Measurements from ENCODE around the gene CTNNBIP1.
"Not testable (repeated sequence)": the region's sequence is repeated elsewhere in the genome, so short reads cannot be mapped to it uniquely, and the experiment has no call there.

Gene CTNNBIP1

GRCh38 chr1:9814619-9815018 lies 95.5 kb downstream of the CTNNBIP1 start:
- H3K4me1 Mint-ChIP-seq (ENCODE audit: low read depth), result peaks cover 26% of the 10 kb centered on the region
- H3K27ac Mint-ChIP-seq, result no peak overlapping the region
- no peak for DNase-seq
- no peak overlapping the region for H3K4me3 Mint-ChIP-seq
- H3K9me3 Mint-ChIP-seq, result no peaks in the 10 kb centered on the region
- H3K36me3 Mint-ChIP-seq (ENCODE audit: low read depth), result no peaks in the 10 kb centered on the region
- no peaks in the 10 kb centered on the region for H3K27me3 Mint-ChIP-seq

GRCh38 chr1:9811239-9811966 lies 98.7 kb downstream of the CTNNBIP1 start:
- Mint-ChIP-seq H3K9me3 (no peaks in the 10 kb centered on the region), H3K27ac (no peak overlapping the region), H3K4me1 (ENCODE audit: low read depth) (peaks cover 46% of the 10 kb centered on the region), H3K4me3 (no peak overlapping the region), H3K27me3 (no peaks in the 10 kb centered on the region), H3K36me3 (ENCODE audit: low read depth) (no peaks in the 10 kb centered on the region)
- no peak for DNase-seq

DNA sequence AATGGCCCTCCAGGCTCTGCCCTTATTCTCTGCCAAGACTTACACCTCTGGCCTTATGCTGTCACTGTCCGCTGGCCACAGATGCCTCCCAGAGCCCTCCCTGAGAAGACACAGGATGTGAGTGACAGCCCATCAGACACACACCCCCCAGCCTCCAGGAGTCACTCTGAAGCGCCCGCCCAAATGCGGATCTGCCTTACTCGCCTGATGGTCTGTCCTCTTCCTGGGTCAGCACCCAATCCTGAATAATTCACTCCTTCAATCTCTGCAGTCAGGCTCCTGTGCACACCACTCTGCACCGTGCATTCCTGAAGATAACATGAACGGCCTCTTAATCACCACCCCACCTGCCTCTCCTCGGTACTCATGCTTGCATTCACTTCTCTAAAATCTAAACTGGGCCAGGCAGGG lies 101.0 kb downstream of the CTNNBIP1 start:
- no peak for DNase-seq
- Mint-ChIP-seq H3K27ac (peak overlapping the region; percentile 12), H3K27me3 (no peaks in the 10 kb centered on the region), H3K9me3 (no peaks in the 10 kb centered on the region), H3K36me3 (ENCODE audit: low read depth) (peaks cover 2% of the 10 kb centered on the region), H3K4me1 (ENCODE audit: low read depth) (peaks cover 47% of the 10 kb centered on the region), H3K4me3 (no peak overlapping the region)

DNA sequence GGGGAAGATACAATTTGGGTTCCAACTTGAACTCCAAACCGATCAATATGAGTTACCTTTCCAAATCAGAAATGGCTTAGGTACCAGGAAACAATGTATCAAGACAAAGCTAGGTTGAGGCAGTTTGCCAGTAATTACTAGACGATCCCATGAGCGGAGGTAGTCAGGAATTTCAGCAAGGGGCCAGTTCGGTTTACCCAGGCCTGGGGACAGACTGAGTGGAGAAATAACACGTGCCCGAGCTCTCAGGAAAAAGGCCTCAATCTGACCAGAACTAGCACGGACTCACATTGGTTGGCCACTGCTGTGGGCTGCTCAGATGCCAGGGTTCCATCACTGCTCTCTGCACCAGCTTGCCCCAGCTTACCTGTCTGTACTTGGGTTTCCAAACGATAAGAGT lies 101.6 kb downstream of the CTNNBIP1 start:
- Mint-ChIP-seq H3K27me3 (no peaks in the 10 kb centered on the region), H3K36me3 (ENCODE audit: low read depth) (peaks cover 2% of the 10 kb centered on the region), H3K4me3 (no peak overlapping the region), H3K4me1 (ENCODE audit: low read depth) (peaks cover 47% of the 10 kb centered on the region), H3K9me3 (no peaks in the 10 kb centered on the region), H3K27ac (no peak overlapping the region)
- no peak for DNase-seq

DNA sequence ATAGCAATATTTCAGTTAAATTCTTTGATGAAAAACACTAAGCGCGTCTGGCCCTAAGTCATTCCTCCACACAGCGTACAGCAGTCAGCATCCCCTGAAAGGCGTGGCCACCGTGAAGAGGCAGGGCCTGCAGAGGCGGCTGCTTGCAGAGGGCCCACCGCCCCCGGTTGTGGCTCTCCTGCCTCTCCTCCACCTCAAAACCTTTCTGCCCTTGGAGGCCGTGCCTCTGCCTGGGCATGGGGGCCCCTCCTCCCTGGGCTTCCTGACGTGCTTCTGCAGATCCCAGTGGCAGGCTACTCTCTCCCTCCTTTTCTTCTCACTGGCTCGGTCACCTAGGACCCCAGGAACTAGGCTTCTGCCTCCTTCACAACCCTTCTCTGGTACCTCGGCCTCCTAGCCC lies 102.5 kb downstream of the CTNNBIP1 start:
- Mint-ChIP-seq H3K27me3 (no peaks in the 10 kb centered on the region), H3K4me3 (no peak overlapping the region), H3K36me3 (ENCODE audit: low read depth) (peaks cover 2% of the 10 kb centered on the region), H3K4me1 (ENCODE audit: low read depth) (peaks cover 52% of the 10 kb centered on the region), H3K27ac (peak overlapping the region; percentile 32), H3K9me3 (no peaks in the 10 kb centered on the region)
- peak; percentile 29 for DNase-seq

GRCh38 chr1:9805972-9806371 lies 104.1 kb downstream of the CTNNBIP1 start:
- H3K4me1 Mint-ChIP-seq (ENCODE audit: low read depth), result peaks cover 57% of the 10 kb centered on the region
- not testable (repeated sequence) for H3K36me3 Mint-ChIP-seq (ENCODE audit: low read depth)

DNA sequence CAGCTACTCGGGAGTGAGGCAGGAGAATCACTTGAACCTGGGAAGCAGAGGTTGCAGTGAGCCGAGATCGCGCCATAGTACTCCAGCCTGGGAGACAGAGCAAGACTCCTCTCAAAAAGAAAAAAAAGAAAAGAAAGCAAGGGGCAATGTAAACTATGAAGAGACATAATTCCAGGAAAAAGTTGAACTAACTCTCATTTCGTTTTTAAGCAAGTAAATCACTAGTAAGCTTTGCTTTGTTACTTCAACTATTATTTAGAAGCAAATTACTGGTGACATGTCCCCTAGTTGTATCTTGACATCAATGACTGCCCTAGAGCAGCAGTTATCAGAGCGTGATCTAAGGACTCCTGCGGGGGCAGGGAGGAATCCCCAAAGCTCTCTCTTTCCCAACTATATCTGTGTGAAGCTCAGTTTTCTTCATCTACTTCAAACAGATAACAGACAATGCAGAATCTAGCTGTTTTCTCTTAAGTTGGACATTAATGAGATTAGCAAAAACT lies 105.0 kb downstream of the CTNNBIP1 start:
- H3K27me3 Mint-ChIP-seq, result no peaks in the 10 kb centered on the region
- H3K4me1 Mint-ChIP-seq (ENCODE audit: low read depth), result peaks cover 57% of the 10 kb centered on the region
- no peaks in the 10 kb centered on the region for H3K9me3 Mint-ChIP-seq
- DNase-seq, result no peak
- peaks cover 2% of the 10 kb centered on the region for H3K36me3 Mint-ChIP-seq (ENCODE audit: low read depth)
- H3K4me3 Mint-ChIP-seq, result no peak overlapping the region
- no peak overlapping the region for H3K27ac Mint-ChIP-seq

More at GRCh38 chr1:9805972-9806371, 104.1 kb downstream of the CTNNBIP1 start:
- H3K9me3 Mint-ChIP-seq, H3K27me3 Mint-ChIP-seq, H3K27ac Mint-ChIP-seq, H3K4me3 Mint-ChIP-seq: not testable (repeated sequence)
- DNase-seq, result peak; percentile 2

DNA sequence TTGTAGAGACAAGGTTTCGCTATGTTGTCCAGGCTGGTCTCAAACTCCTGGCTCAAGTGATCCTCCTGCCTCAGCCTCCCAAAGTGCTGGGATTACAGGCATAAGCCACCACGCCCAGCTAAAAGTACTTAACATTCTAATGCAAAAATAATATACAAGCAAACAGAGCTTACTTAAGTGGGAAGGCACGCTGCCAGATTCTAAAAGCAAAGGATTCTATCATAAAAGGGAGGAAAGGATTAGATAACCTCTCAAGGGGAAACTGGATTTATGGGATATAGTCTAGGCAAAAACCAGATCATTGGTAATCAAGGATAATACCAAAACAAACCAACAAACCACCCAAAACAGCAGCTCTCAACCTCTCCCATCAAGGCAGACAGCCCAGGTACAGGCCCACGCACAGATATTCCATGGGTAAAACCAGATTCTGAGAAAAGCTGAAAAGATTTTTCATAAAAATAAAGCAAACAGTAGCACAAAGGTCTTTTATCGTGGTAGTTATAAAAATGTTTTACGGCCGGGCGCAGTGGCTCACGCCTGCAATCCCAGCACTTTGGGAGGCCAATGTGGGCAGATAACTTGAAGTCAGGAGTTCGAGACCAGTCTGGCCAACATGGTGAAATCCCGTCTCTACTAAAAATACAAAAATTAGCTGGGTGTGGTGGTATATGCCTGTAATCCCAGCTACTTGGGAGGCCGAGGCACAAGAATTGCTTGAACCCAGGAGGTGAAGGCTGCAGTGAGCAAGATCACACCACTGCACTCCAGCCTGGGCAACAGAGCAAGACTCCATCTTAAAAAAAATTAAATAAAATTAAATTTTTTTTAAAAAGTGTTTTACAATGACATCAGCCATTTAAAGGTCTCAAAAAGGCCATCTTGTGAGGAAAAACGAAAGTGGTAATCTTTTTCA lies 106.8 kb downstream of the CTNNBIP1 start:
- H3K36me3 Mint-ChIP-seq (ENCODE audit: low read depth); H3K9me3 Mint-ChIP-seq; H3K4me3 Mint-ChIP-seq; H3K27me3 Mint-ChIP-seq; H3K27ac Mint-ChIP-seq: not testable (repeated sequence)
- peak; percentile 2 for DNase-seq
- H3K4me1 Mint-ChIP-seq (ENCODE audit: low read depth), result peaks cover 62% of the 10 kb centered on the region

DNA sequence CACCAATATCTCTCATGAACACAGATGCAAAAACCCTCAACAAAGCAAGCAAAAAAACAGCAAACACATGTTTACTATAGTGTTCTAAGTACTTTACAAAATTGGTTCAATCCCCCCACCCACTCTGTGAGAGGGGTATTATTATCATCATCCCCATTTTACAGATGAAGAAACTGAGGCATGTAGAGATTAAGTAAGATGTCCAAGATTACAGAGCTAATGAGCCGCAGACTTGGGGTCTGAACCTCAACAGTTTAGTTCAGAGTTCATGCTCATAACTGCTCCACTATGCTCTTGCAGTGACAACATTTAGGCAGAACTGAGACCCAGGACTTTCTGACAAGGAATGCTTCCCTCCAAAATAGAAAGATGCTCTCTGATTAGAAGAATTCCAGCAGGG lies 108.2 kb downstream of the CTNNBIP1 start:
- Mint-ChIP-seq H3K27me3 (no peaks in the 10 kb centered on the region), H3K9me3 (no peaks in the 10 kb centered on the region), H3K36me3 (ENCODE audit: low read depth) (peaks cover 2% of the 10 kb centered on the region), H3K27ac (peak overlapping the region; percentile 37), H3K4me1 (ENCODE audit: low read depth) (peaks cover 61% of the 10 kb centered on the region), H3K4me3 (no peak overlapping the region)
- no peak for DNase-seq
